Heart right ventricle (tissue), 16 donors: Measurements from ENCODE around the gene SLC2A8. TPM values are rescaled to one million over a fixed set of nuclear protein-coding genes. Genes with fewer than 3 reads are reported as not detected.

Source experiments
- ATAC-seq, 8 donors: fragments of 200-7000 bp; cut with Tn5 transposase; one replicate each; pipeline ENCODE4 v1.9.1; 2020; ENCODE audit warnings: mild to moderate bottlenecking in 8 of 8, moderate library complexity in 8 of 8, moderate number of reproducible peaks in 1 of 8
- DNase-seq, 2 donors: peaks; one replicate each; pipeline ENCODE4 v3.0.0-alpha.2; 2020
- H3K27ac ChIP-seq, 10 donors: fragments of 200-600 bp; sonication (generic) in 2 of 10; one replicate each; pipeline versions ENCODE4 v1.5.0 to v1.8.0; 2020 to 2022; ENCODE audit warnings: mild to moderate bottlenecking in 3 of 10
- H3K27me3 ChIP-seq, 7 donors: fragments of 200-600 bp; one replicate each; pipeline ENCODE4 v1.8.0; 2021 to 2022; ENCODE audit warnings: mild to moderate bottlenecking in 2 of 7
- H3K36me3 ChIP-seq, 9 donors: fragments of 200-600 bp; sonication (generic) in 1 of 9; one replicate each; pipeline versions ENCODE4 v1.5.0 to v1.8.0; 2020 to 2022; ENCODE audit warnings: mild to moderate bottlenecking in 2 of 9
- H3K4me1 ChIP-seq, 9 donors: fragments of 200-600 bp; sonication (generic) in 1 of 9; one replicate each; pipeline versions ENCODE4 v1.5.0 to v1.8.0; 2020 to 2022; ENCODE audit warnings: mild to moderate bottlenecking in 4 of 9
- H3K4me3 ChIP-seq, 10 donors: fragments of 200-600 bp; sonication (generic) in 2 of 10; one replicate each; pipeline versions ENCODE4 v1.5.0 to v1.8.0; 2020 to 2022; ENCODE audit warnings: mild to moderate bottlenecking in 7 of 10, moderate library complexity in 2 of 10
- H3K9me3 ChIP-seq, 11 donors: fragments of 200-600 bp in 10 of 11; sonication (generic) in 2 of 11; one replicate each; pipeline versions ENCODE4 v1.5.0 to v1.8.0; 2013 to 2022; ENCODE audit warnings: mild to moderate bottlenecking in 2 of 11, control low read depth in 1 of 11, moderate library complexity in 1 of 11
- CTCF ChIP-seq, 9 donors: fragments of 200-600 bp; sonication (generic) in 2 of 9; IDR thresholded peaks; one replicate each; pipeline versions ENCODE4 v1.5.0 to v1.8.0; 2021 to 2022; ENCODE audit warnings: antibody characterized with exemption in 9 of 9, mild to moderate bottlenecking in 5 of 9, moderate library complexity in 1 of 9
- WGBS, 2 donors: extraction: QIAGEN DNeasy Blood & Tissue Kit; methylation state at CpG; one replicate each; pipeline ENCODE4 v1.1.7; 2013; ENCODE audit warnings: inconsistent platforms in 1 of 2; 5-methylcytosine and 5-hydroxymethylcytosine counted together
- intact Hi-C, 10 donors: fragments of 100-400 bp; cut with DNase I; formaldehyde crosslinking; loops; one replicate each; pipeline versions ENCODE4 v1.11.1 to v1.14.2; 2022
- polyA plus RNA-seq, 2 donors: library from polyadenylated mRNA; stranded (reverse); fragments of 200-250 nt; gene quantifications; one replicate each; pipeline ENCODE4 v1.2.3, GENCODE V29; 2013
- total RNA-seq, 10 donors: library from RNA; stranded (reverse); fragmentation: NEBNext Ultra II Directional in 3 of 10; extraction: Animal tissue kit (Norgen Biotek cat#: 25700) in 3 of 10; gene quantifications; one replicate each; pipeline versions ENCODE4 v1.2.1 to v1.2.4, GENCODE V29; 2021 to 2023
- donor health status: Arrhythmogenic right ventricular cardiomyopathy.
- donor health status: ischemic (EF 13 %, LVEDD 7.1; RV severe dilation, severe dysfunction).
- donor health status: healthy with polysubstance abuse.
- donor health status: DM: no; HTN: yes; CAD: no.
- donor health status: DM: no; HTN: no; CAD: no.
- donor health status: ischemic (EF 25% LVEDD 6.9; RV normal size, moderate dysfunction).
- donor health status: ischemic (EF 25% LVEDD 5.7; RV mildly dilated, moderate dysfunction).
- donor health status: healthy.
- donor health status: DM: yes; HTN: yes; CAD: no.
- donor health status: Ischemic cardiomyopathy.
- donor health status: ischemic (EF 35%, LVEDD 5.7; RV mildly dilated, moderate dysfunction).
- donor health status: nonischemic (EF 11% LVEDD 7.7; RV severe dilation, severe dysfunction).
- donor health status: DM: yes; HTN: yes; CAD: no.
- donor health status: PGD.
- donor health status: ischemic (EF 29% LVEDD 5.4; RV normal size, mild dysfunction).
- donor health status: nonischemic (EF 23%, LVEDD 6.1; RV moderate dilation, normal function).

Gene SLC2A8
- total and polyA plus RNA-seq, 12 donors = 10.0 to 26.7 (median 13.2) TPM

- H3K27ac ChIP-seq = peak overlapping the region in 6 of 10 donors; percentile 77 to 91 (median 86)
- WGBS, 2 donors = 46 to 48% methylated on average over 5 of the region's 5 CpGs
- peak overlapping the region; percentile 72 to 95 (median 86) for H3K4me3 ChIP-seq
- TF ChIP-seq CTCF (IDR thresholded peaks at IDR 0.05) = peak in 1 of 9 donors; percentile 2
- peaks cover 0 to 43% (median under 1%) of the 10 kb centered on the region in 9 donors for H3K36me3 ChIP-seq
- ATAC-seq = no peak
- intact Hi-C loops = loop anchor here in 6 of 10 donors (5.0 to 10.0 kb wide), 6 partner anchors 36 to 183 kb away; no protein-coding TSS in a partner anchor
- no peaks in the 10 kb centered on the region for H3K9me3 ChIP-seq
- DNase-seq = no peak
- no peaks in the 10 kb centered on the region for H3K27me3 ChIP-seq
- peaks cover 0 to 24% (median 20%) of the 10 kb centered on the region in 9 donors for H3K4me1 ChIP-seq
Observed at GRCh38 chr9:127398275-127398647, 1.3 kb downstream of the SLC2A8 start.

- peaks cover 0 to 46% (median 5%) of the 10 kb centered on the region in 9 donors for H3K36me3 ChIP-seq
- peaks cover 0 to 24% (median 20%) of the 10 kb centered on the region in 9 donors for H3K4me1 ChIP-seq
- H3K9me3 ChIP-seq = no peaks in the 10 kb centered on the region
- no peak for ATAC-seq
- DNase-seq = no peak
- H3K27ac ChIP-seq = no peak overlapping the region
- no peaks in the 10 kb centered on the region for H3K27me3 ChIP-seq
- intact Hi-C loops = loop anchor here in 7 of 10 donors (1.0 to 10.0 kb wide), 7 partner anchors 19 to 184 kb away; no protein-coding TSS in a partner anchor
- H3K4me3 ChIP-seq = peak overlapping the region in 3 of 10 donors; percentile 81 to 93 (median 89)
- no peak for TF ChIP-seq CTCF (IDR thresholded peaks at IDR 0.05)
- 83 to 88% methylated on average over 13 of the region's 13 CpGs for whole genome bisulfite sequencing, 2 donors
Observed at GRCh38 chr9:127398715-127399400, 1.9 kb downstream of the SLC2A8 start.

GRCh38 chr9:127399736-127400269, 2.8 kb downstream of the SLC2A8 start:
- Histone ChIP-seq H3K36me3 (peaks cover 0 to 49% (median 15%) of the 10 kb centered on the region in 9 donors), H3K4me1 (peaks cover 0 to 24% (median 20%) of the 10 kb centered on the region in 9 donors), H3K4me3 (no peak overlapping the region), H3K9me3 (no peaks in the 10 kb centered on the region), H3K27ac (no peak overlapping the region), H3K27me3 (no peaks in the 10 kb centered on the region)
- 95 to 99% methylated on average over 14 of the region's 14 CpGs for WGBS, 2 donors
- TF ChIP-seq CTCF (IDR thresholded peaks at IDR 0.05) = no peak
- ATAC-seq = no peak
- intact Hi-C loops = loop anchor here in 7 of 10 donors (1.0 to 10.0 kb wide), 7 partner anchors 18 to 185 kb away; no protein-coding TSS in a partner anchor
- DNase-seq = no peak

GRCh38 chr9:127402401-127403090, 5.6 kb downstream of the SLC2A8 start:
- H3K4me1 ChIP-seq = peaks cover 0 to 30% (median 25%) of the 10 kb centered on the region in 9 donors
- H3K27ac ChIP-seq = no peak overlapping the region
- H3K9me3 ChIP-seq = no peaks in the 10 kb centered on the region
- ATAC-seq (no peak), DNase-seq (no peak)
- no peak overlapping the region for H3K4me3 ChIP-seq
- no peaks in the 10 kb centered on the region for H3K27me3 ChIP-seq
- intact Hi-C loops = loop anchor here in 1 of 10 donors (1.0 kb wide), 1 partner anchor 26 kb away; no protein-coding TSS in a partner anchor
- H3K36me3 ChIP-seq = peaks cover 0 to 58% (median 27%) of the 10 kb centered on the region in 9 donors
- TF ChIP-seq CTCF (IDR thresholded peaks at IDR 0.05) = no peak
- 88 to 89% methylated on average over 18 of the region's 18 CpGs for WGBS, 2 donors
